GM12891 (cell line): Measurements from ENCODE around the gene PDZD2.

Experiments
- PAX5 ChIP-seq: IDR thresholded peaks from 2 replicates; pipeline ENCODE4 v1.6.1; 2011; ENCODE audit warnings: low read length, moderate library complexity, mild to moderate bottlenecking; ENCODE audit not compliant: insufficient read depth, severe bottlenecking
- POLR2A ChIP-seq: IDR thresholded peaks from 2 replicates; pipeline ENCODE4 v1.6.1; 2011; ENCODE audit warnings: low read depth, low read length, control low read depth
- POLR2AphosphoS5 ChIP-seq: IDR thresholded peaks from 2 replicates; pipeline ENCODE4 v1.6.1; 2011; ENCODE audit warnings: low read depth, low read length, control low read depth
- POU2F2 ChIP-seq: IDR thresholded peaks from 2 replicates; pipeline ENCODE4 v1.6.1; 2011; ENCODE audit warnings: low read depth, mild to moderate bottlenecking, control low read depth, low read length, moderate library complexity
- SPI1 ChIP-seq: IDR thresholded peaks from 2 replicates; pipeline ENCODE4 v1.6.1; 2011; ENCODE audit warnings: low read depth, low read length, control low read depth
- TAF1 ChIP-seq: IDR thresholded peaks from 2 replicates; pipeline ENCODE4 v1.6.1; 2011; ENCODE audit warnings: low read depth, low read length, control low read depth

- TF ChIP-seq POLR2A (no peak), POLR2AphosphoS5 (no peak), TAF1 (no peak), SPI1 (no peak), POU2F2 (no peak), PAX5 (no peak)
Observed at GRCh38 chr5:31768784-31769183, 129.9 kb downstream of the PDZD2 start.
